Body of pancreas (tissue), 4 donors: ENCODE measurements around the gene SPATA16.

ENCODE experiments used
- POLR2A ChIP-seq, 3 donors: fragments of 450-650 bp; IDR thresholded peaks; one replicate each; pipeline ENCODE4 v1.6.1; 2016; ENCODE audit warnings: antibody characterized with exemption in 3 of 3, mild to moderate bottlenecking in 2 of 3
- TF ChIP-seq, protein P1 (sequence below), 7 experiments: fragments of 450-650 bp in 4 of 7; fragments of 200-600 bp in 3 of 7; sonication (generic) in 3 of 7; IDR thresholded peaks; one replicate each; pipeline ENCODE4 v1.5.1; 2016 to 2019; ENCODE audit warnings: antibody characterized with exemption in 7 of 7

DNA sequence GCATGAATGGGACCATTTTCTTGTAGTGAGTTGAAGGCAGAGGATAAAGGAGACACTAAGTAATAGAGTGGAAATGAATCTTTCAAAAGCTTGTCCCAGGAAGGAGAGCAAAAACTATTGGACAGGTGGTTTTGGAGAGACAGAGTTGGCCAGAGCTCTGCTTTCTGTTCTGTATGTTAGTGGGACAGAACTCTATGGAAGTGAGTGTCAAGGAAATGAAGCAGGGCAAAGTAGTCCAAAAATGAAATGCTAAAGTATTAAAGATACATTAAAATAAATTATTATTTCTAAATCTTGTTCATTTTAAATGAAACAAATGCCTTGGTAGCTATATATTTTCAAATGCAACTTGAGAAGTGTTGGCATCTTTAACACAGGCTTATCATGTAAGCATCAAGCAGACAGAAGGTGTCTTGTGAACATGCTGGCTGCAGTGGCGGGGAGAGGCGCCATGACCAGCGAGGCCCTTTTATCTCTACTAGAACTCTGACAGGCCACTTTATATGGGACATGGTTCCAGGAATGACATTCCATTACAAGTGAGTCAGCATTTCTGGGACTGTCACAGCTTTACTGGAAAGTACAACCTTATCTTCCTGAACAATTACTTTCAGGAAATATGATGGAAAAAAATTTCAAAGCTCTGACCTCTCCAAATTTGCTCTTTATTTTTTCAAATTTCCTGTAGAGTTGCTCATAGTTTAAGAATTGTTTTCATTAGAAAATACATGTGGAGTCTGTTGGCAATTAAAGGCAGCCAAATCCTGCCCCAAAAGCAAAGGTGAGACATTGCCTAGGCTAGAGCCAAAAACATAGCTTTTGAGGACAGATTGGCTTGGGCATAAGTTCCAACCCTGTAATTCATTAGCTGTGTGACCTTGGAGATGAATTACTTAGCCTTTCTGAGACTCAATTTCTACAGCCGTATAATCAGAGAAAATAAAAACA, 284.0 kb downstream of the SPATA16 start:
- no peak for TF ChIP-seq POLR2A (IDR thresholded peaks at IDR 0.05)
- TF ChIP-seq, protein P1, sequence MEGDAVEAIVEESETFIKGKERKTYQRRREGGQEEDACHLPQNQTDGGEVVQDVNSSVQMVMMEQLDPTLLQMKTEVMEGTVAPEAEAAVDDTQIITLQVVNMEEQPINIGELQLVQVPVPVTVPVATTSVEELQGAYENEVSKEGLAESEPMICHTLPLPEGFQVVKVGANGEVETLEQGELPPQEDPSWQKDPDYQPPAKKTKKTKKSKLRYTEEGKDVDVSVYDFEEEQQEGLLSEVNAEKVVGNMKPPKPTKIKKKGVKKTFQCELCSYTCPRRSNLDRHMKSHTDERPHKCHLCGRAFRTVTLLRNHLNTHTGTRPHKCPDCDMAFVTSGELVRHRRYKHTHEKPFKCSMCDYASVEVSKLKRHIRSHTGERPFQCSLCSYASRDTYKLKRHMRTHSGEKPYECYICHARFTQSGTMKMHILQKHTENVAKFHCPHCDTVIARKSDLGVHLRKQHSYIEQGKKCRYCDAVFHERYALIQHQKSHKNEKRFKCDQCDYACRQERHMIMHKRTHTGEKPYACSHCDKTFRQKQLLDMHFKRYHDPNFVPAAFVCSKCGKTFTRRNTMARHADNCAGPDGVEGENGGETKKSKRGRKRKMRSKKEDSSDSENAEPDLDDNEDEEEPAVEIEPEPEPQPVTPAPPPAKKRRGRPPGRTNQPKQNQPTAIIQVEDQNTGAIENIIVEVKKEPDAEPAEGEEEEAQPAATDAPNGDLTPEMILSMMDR (IDR thresholded peaks at IDR 0.05) = no peak
